ENCODE results near the gene FOXO3. TPM values are rescaled to one million over a fixed set of nuclear protein-coding genes. Genes with fewer than 3 reads are reported as not detected.

Gene FOXO3
- total RNA-seq (2022; extraction: Qiagen RNA extraction; ENCODE audit: low read depth), result 4.4 to 7.8 TPM (median 6.9 TPM) in 5 replicates

GRCh38 chr6:108560463-108561308 lies at the start of gene FOXO3:
FOXO3 (plus strand) TSS chr6:108560917; CDS start chr6:108561209, 292 bp downstream.

